GM21390 (cell line): ENCODE results near the gene ACAA1.
"Not testable (repeated sequence)": the region's sequence is repeated elsewhere in the genome, so short reads cannot be mapped to it uniquely, and the experiment has no call there.

Experiments
- ATAC-seq: cut with Tn5 transposase; IDR thresholded peaks from one replicate; pipeline ENCODE4 v1.9.1; 2021; ENCODE audit not compliant: unreplicated experiment

Gene ACAA1

GRCh38 chr3:38107911-38108648 is 28.8 kb downstream of the ACAA1 start:
- ATAC-seq = no peak

GRCh38 chr3:38105525-38105924 is 31.4 kb downstream of the ACAA1 start:
- ATAC-seq = no peak

GRCh38 chr3:38102444-38102814 is 34.5 kb downstream of the ACAA1 start:
- ATAC-seq = no peak

- no peak for ATAC-seq
These were observed 35.0 kb downstream of the ACAA1 start for GRCh38 chr3:38101811-38102443.

- no peak for ATAC-seq
These were observed 36.4 kb downstream of the ACAA1 start for GRCh38 chr3:38100498-38100897.

GRCh38 chr3:38099518-38099917 is 37.4 kb downstream of the ACAA1 start:
- no peak for ATAC-seq

GRCh38 chr3:38098376-38098723 is 38.6 kb downstream of the ACAA1 start:
- no peak for ATAC-seq

GRCh38 chr3:38097446-38098375 is 39.2 kb downstream of the ACAA1 start:
- ATAC-seq = no peak

GRCh38 chr3:38095669-38096483 is 41.1 kb downstream of the ACAA1 start:
- no peak for ATAC-seq

GRCh38 chr3:38094999-38095398 is 41.9 kb downstream of the ACAA1 start:
- no peak for ATAC-seq

GRCh38 chr3:38090453-38090852 is 46.5 kb downstream of the ACAA1 start:
- ATAC-seq = no peak

GRCh38 chr3:38089163-38089562 is 47.8 kb downstream of the ACAA1 start:
- ATAC-seq = no peak

GRCh38 chr3:38088126-38089078 is 48.5 kb downstream of the ACAA1 start:
- no peak for ATAC-seq

GRCh38 chr3:38087278-38087677 is 49.6 kb downstream of the ACAA1 start:
- not testable (repeated sequence) for ATAC-seq

- no peak for ATAC-seq
These were observed 50.4 kb downstream of the ACAA1 start for GRCh38 chr3:38086496-38086895.

GRCh38 chr3:38085943-38086324 is 51.0 kb downstream of the ACAA1 start:
- no peak for ATAC-seq

GRCh38 chr3:38085311-38085942 is 51.5 kb downstream of the ACAA1 start:
- no peak for ATAC-seq

GRCh38 chr3:38084334-38085310 is 52.3 kb downstream of the ACAA1 start:
- ATAC-seq = no peak
